HG02610 (cell line): ENCODE results near the gene GAREM1.
"Not testable (repeated sequence)": the region's sequence is repeated elsewhere in the genome, so short reads cannot be mapped to it uniquely, and the experiment has no call there.

Source experiments
- ATAC-seq: cut with Tn5 transposase; IDR thresholded peaks from one replicate; pipeline ENCODE4 v1.9.1; 2021; ENCODE audit warnings: mild to moderate bottlenecking, moderate library complexity; ENCODE audit not compliant: unreplicated experiment

Gene GAREM1

GRCh38 chr18:32371384-32371783, 99.3 kb downstream of the GAREM1 start:
- ATAC-seq, result no peak

- no peak for ATAC-seq
These were observed 101.7 kb downstream of the GAREM1 start for GRCh38 chr18:32368991-32369390.

GRCh38 chr18:32368170-32368569, 102.5 kb downstream of the GAREM1 start:
- no peak for ATAC-seq

GRCh38 chr18:32366586-32367538, 103.8 kb downstream of the GAREM1 start:
- ATAC-seq, result no peak

GRCh38 chr18:32362484-32362883, 108.2 kb downstream of the GAREM1 start:
- no peak for ATAC-seq

GRCh38 chr18:32360682-32361345, 109.9 kb downstream of the GAREM1 start:
- ATAC-seq, result no peak

- ATAC-seq, result no peak
These were observed 112.2 kb downstream of the GAREM1 start for GRCh38 chr18:32358529-32358928.

- no peak for ATAC-seq
These were observed 112.6 kb downstream of the GAREM1 start for GRCh38 chr18:32358075-32358474.

- no peak for ATAC-seq
These were observed 114.8 kb downstream of the GAREM1 start for GRCh38 chr18:32355896-32356295.

GRCh38 chr18:32354518-32354917, 116.2 kb downstream of the GAREM1 start:
- no peak for ATAC-seq

GRCh38 chr18:32353257-32353656, 117.4 kb downstream of the GAREM1 start:
- ATAC-seq, result no peak

GRCh38 chr18:32351032-32351431, 119.7 kb downstream of the GAREM1 start:
- no peak for ATAC-seq

GRCh38 chr18:32349728-32350395, 120.8 kb downstream of the GAREM1 start:
- no peak for ATAC-seq

GRCh38 chr18:32346671-32347070, 124.0 kb downstream of the GAREM1 start:
- no peak for ATAC-seq

GRCh38 chr18:32343634-32344033, 127.0 kb downstream of the GAREM1 start:
- no peak for ATAC-seq

- not testable (repeated sequence) for ATAC-seq
These were observed 129.6 kb downstream of the GAREM1 start for GRCh38 chr18:32341112-32341511.

GRCh38 chr18:32339045-32339444, 131.6 kb downstream of the GAREM1 start:
- no peak for ATAC-seq

GRCh38 chr18:32337821-32338220, 132.9 kb downstream of the GAREM1 start:
- ATAC-seq, result no peak

- no peak for ATAC-seq
These were observed 133.3 kb downstream of the GAREM1 start for GRCh38 chr18:32337347-32337746.

GRCh38 chr18:32335228-32335627, 135.5 kb downstream of the GAREM1 start:
- no peak for ATAC-seq

GRCh38 chr18:32333781-32334180, 136.9 kb downstream of the GAREM1 start:
- no peak for ATAC-seq

- no peak for ATAC-seq
These were observed 138.0 kb downstream of the GAREM1 start for GRCh38 chr18:32332708-32333107.
